ENCODE results near the gene STXBP5. TPM values are rescaled to one million over a fixed set of nuclear protein-coding genes. Genes with fewer than 3 reads are reported as not detected.

The STXBP5 gene
- total RNA-seq, 4 donors from 2014 or later, result 19.7 to 37.2 (median 22.6) TPM

- TF ChIP-seq, protein P1, sequence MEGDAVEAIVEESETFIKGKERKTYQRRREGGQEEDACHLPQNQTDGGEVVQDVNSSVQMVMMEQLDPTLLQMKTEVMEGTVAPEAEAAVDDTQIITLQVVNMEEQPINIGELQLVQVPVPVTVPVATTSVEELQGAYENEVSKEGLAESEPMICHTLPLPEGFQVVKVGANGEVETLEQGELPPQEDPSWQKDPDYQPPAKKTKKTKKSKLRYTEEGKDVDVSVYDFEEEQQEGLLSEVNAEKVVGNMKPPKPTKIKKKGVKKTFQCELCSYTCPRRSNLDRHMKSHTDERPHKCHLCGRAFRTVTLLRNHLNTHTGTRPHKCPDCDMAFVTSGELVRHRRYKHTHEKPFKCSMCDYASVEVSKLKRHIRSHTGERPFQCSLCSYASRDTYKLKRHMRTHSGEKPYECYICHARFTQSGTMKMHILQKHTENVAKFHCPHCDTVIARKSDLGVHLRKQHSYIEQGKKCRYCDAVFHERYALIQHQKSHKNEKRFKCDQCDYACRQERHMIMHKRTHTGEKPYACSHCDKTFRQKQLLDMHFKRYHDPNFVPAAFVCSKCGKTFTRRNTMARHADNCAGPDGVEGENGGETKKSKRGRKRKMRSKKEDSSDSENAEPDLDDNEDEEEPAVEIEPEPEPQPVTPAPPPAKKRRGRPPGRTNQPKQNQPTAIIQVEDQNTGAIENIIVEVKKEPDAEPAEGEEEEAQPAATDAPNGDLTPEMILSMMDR (IDR thresholded peaks at IDR 0.05), result no peak
- DNase-seq (ENCODE audit: low spot score) (no peak), ATAC-seq (ENCODE audit: low FRiP score) (no peak)
Measured at GRCh38 chr6:147190556-147190955, 13.7 kb upstream of the STXBP5 start.

DNA sequence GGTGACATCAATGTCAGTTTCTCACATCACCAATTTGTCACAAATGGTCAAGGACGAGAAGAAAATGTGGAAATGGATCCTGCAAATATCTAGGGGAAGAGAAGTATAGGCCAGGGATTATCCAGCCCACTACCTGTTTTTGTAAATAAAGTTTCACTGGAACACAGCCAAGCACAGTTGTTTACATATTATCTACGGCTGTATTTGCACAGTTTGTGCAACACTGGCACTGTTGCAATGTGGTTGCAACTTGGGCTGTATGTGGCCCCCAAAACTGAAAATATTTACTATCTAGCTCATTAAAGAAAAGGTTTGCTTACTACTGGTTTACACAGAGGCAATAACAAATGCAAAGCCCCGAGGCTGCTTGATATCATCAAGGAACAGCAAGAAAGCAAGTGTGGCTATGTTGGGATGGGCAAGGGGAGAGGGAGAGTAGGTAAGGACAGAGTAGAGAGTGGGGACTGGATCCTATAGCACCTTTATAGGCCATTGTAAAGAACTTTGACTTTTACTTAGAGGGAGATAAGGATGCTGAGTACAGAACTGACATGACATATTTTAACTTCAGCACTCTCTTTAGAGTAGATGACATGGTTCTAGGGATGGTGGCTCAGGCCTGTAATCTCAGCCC lies 11.8 kb upstream of the STXBP5 start:
- TF ChIP-seq, protein P1 (IDR thresholded peaks at IDR 0.05), result no peak
- ATAC-seq (ENCODE audit: low FRiP score) (no peak), DNase-seq (ENCODE audit: low spot score) (no peak)

DNA sequence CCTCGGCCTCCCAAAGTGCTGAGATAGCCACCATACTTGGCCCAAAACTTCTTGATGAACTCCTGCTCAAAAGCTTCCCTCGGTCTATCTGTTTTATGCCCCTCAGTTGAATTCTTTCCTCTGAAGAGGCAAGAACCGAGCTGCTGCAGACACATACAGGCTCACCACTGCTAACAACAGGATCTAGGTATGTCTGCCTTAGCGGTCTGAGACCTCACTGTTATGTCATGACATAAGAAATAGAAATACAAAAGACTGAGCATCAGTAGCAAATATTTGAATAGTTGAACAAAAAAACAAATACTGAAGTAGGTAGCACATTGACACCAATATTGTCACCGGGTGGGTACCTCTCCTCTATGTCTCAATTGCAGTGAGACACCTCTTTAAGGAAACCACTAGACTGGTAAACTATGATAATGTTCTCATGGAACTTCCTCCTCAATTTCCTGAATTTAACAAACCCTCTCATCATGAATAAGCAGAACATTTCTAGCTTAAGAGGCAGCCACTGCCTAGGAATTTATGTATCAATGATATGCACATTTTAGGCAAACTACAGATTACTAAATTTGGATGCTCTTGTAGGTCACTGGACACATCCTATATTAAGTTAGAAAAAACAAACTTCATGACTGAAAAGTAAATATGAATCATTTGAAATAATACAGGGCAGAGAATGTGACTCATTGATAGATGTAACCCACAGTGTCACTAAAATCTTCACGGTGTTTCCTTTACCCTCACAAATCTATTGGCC lies 9.4 kb upstream of the STXBP5 start:
- ATAC-seq (ENCODE audit: low FRiP score), result no peak

GRCh38 chr6:147195510-147195909 lies 8.7 kb upstream of the STXBP5 start:
- ATAC-seq (ENCODE audit: low FRiP score) (no peak), DNase-seq (ENCODE audit: low spot score) (no peak)
- TF ChIP-seq, protein P1 (IDR thresholded peaks at IDR 0.05), result no peak

More for the DNA sequence above, 9.4 kb upstream of the STXBP5 start:
- DNase-seq (ENCODE audit: low spot score), result no peak
- TF ChIP-seq, protein P1 (IDR thresholded peaks at IDR 0.05), result no peak

GRCh38 chr6:147195987-147196386 lies 8.2 kb upstream of the STXBP5 start:
- DNase-seq (ENCODE audit: low spot score) (no peak), ATAC-seq (ENCODE audit: low FRiP score) (no peak)
- TF ChIP-seq, protein P1 (IDR thresholded peaks at IDR 0.05), result no peak

DNA sequence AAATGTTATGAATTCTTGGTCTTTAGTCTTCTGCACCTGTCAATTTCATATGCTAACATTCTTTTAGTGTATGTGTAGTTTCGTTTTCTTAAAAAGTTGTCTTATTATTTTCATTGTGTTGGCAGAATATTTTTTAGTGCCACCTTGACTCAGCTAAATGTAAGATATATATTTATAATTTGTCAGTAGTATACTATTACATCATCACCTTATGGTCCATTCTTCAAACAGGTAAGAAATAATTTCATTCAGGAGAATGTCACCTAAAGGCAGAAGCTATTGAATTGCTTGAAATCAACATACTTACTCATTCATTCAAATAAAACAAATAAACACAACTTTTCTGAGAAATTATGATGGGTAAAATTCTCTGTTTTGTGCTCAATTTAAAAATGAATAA lies 3.5 kb upstream of the STXBP5 start:
- no peak for ATAC-seq (ENCODE audit: low FRiP score)
- no peak for DNase-seq (ENCODE audit: low spot score)
- TF ChIP-seq, protein P1 (IDR thresholded peaks at IDR 0.05), result no peak

All from omental fat pad (tissue), 4 donors.